Measurements from ENCODE around the gene TEX44.
"Not testable (repeated sequence)": the region's sequence is repeated elsewhere in the genome, so short reads cannot be mapped to it uniquely, and the experiment has no call there.

The TEX44 gene

DNA sequence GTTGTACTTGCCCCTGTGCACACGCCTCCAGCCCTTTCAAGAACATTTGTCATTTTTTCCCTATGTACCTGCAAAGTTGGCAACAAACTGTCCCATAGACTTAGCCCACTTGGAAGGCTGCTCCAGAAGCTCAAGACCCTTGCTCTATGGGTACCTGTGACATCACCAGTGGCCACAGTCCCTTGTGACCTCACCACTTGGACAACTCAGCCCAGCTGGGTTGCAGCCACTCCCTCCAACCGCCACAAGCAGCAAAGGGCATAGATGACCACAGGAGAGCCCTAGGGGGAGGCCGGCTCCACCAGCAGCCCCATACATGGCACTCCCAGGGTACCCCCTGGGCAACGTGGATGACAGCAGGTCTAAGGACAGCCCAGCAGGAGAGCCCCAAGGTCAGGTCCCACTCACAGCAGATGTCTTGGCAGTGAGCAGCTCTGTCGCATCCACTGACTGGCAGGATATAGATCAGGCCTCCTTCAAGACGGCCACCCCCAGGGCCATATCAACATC, at the start of gene TEX44:
TEX44 (plus strand) TSS at position 229 of the 510 bp plus-strand sequence; CDS start at position 317, 88 bp downstream.
- no peak for DNase-seq (ENCODE audit: low spot score)

DNA sequence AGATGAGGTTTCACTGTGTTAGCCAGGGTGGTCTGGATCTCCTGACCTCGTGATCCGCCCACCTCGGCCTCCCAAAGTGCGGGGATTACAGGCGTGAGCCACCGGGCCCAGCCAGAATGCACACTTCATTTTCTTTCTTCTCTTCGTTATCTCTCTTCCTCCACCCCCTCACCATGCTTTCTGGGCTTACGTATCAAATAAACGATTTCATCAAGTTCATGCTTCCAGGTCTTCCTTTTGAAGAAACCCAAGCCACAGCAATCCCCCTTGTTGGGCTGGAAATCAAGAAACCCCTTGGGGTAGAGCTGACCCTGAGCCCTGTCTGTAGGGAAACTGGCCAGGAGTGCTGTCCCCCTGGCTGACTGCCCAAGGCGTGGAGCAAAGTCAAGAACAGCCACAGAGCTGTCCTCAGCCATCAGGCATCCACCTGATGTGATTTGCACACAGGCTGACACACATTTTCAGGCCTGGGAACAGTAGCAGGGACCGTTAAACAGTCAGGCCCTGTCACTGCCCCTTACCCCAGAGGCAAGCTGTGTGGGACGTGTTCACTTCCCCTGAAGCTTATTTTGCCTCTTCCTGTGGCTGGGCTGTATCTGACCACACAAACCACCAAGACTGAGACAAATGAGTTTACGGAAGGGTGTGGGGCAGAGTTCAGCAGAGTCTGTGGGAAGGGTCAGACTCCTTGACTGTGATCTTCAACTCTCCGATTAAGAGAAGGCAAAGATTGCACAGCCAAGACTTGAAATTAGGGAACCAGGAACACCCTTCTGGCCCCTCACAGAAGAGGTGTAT, 47.4 kb upstream of the TEX44 start:
- no peak for DNase-seq (ENCODE audit: low spot score)

DNA sequence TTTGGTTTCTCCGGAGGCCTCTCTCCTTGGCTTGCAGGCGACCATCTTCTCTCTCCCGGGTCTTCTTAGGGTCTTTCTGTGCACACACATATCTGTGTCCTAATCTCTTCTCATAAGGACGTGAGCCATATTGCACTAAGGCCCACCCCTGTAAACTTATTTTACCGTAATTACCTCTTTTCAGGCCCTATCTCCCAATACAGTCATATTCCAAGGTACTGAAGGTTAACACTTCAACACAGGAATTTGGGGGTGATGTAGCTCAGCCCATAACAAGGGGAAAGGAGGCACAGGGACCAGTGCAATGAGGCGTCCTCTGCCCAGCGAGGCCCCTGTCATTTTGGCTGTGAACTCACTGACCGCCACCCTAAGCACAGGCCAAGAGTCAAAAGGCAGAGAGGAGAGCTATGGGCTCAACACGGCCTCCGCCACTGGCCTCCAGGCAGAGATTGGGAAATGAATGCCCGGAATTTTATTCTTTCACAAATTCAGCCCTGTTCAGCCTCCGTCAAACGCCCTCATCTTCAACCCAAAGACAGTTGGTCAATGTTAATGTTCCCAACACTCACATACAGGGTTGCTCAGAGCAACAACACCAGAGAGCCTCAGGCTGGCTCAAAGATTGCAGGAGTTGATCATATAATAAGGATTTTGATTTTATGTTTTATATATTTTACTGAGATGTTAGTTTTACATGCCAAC, 46.5 kb upstream of the TEX44 start:
- no peak for DNase-seq (ENCODE audit: low spot score)

DNA sequence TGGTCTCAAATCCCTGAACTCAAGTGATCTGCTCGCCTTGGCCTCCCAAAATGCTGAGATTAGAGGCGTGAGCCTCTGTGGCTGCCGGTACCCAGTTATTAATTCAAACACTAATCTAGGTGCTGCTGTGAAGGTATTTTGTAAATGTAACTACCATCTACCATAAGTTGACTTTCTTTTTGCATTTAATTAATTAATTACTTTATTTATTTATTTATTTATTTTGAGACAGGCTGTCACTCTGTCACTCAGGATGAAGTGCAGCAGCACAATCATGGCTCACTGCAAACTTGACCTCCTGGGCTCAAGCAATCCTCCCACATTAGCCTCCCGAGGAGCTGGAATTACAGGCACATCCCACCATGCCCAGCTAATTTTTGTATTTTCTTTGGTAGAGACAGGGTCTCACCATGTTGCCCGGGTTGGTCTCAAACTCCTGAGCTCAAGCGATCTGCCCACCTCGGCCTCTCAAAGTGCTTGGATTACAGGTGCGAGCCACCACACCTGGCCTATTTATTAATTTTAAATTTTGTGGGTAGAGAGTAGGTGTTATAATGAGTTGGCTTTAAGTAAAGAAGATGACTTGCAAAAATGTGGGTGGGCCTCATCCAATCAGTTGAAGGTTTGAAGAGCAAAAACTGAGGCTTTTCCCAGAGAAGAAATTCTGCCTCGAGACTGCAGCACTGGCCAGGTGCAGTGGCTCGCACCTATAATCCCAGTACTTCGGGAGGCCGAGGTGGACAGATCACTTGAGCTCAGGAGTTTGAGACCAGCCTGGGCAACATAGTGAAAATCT, 45.2 kb upstream of the TEX44 start:
- DNase-seq (ENCODE audit: low spot score): no peak

DNA sequence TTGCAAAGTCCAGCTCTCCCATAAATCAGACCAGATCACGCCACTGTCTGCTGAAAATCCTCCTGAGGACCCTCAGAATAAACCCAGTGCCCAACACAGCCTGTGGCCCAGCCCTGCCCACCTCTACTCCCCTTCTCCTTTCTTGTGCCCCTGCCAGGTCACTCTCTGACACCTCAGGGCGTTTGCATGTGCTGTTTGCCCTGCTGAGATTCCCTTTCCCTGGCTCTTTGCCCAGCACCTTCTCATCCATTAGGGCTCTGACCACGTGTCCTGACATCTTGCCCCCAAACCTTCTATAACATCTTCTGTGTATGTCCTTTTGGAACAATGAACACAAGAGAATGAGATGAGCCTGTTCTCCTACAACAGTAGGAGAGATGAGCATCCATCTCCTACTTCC, 43.9 kb upstream of the TEX44 start:
- no peak for DNase-seq (ENCODE audit: low spot score)

DNA sequence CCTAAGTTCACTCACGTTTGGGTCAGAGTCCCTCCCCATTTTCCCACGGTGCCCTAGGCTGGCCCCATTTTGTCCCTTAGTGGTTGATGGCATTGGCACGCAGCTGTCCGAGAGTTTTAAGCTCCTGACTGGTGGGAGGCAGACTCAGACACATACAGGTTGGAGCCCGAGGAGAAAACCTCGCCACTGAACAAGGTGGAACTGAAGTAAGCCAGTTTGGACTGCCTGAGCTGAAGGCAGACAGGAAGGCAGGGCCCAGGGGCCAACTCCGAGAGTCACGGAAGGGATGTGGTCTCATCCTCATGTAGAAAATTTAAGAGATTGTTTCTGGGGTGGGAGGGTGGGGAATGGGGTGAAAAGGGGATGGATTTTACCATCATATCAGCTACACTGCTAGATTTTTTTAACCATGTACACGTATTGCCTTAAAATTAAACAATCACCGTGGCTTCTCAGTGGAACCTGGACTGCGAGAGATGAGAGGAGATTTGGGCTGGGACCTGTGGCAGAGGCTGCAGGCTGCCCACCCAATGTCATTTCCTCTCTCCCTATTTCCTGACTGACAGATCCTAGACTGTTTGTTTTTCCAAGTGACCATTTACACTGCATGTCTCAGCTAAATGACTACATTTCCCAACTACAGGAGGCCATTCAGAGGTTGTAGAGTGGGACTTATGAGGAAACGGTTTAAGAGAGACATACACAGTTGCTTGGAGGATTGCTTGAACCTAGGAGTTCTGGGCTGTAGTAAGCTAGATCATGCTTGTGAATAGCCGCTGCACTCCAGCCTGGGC, 43.0 kb upstream of the TEX44 start:
- DNase-seq (ENCODE audit: low spot score): no peak

DNA sequence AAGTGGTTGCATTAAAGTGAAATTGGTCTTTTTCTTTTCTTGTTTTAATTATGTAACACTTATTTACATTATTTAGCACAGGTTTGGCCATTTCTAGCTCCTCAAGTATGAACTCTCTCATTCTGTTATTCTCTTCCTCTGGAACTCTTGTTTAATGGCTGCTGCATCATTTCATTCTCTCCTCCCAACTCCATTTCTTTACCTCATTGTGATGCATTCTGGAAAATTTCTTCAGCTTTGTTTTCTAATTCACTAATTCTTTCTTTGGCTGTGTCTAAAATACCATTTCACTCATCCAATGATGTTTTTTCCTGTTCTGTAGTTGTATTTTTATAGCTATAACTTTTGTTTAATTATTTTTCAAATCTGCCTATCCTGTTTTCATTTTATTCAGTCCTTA, 39.9 kb upstream of the TEX44 start:
- DNase-seq (ENCODE audit: low spot score): no peak

DNA sequence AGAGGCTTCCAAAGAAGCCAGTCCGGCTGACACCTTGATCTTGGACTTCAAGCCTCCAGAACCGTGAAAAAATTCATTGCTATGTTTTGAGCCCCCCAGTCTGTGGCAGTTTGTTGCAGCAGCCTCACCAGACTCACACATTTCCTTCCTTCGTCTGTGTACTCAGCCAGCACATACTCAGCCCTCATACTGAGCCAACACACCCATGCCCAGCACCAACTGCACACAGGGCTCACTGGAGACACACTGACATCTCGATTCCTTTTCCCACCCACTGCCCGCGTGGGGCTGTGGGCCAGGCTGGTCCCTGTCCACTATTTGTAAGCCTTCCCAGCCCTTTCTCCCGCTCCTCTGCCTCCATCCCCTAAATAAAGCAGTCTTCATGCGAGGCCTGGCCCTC, 38.3 kb upstream of the TEX44 start:
- no peak for DNase-seq (ENCODE audit: low spot score)

DNA sequence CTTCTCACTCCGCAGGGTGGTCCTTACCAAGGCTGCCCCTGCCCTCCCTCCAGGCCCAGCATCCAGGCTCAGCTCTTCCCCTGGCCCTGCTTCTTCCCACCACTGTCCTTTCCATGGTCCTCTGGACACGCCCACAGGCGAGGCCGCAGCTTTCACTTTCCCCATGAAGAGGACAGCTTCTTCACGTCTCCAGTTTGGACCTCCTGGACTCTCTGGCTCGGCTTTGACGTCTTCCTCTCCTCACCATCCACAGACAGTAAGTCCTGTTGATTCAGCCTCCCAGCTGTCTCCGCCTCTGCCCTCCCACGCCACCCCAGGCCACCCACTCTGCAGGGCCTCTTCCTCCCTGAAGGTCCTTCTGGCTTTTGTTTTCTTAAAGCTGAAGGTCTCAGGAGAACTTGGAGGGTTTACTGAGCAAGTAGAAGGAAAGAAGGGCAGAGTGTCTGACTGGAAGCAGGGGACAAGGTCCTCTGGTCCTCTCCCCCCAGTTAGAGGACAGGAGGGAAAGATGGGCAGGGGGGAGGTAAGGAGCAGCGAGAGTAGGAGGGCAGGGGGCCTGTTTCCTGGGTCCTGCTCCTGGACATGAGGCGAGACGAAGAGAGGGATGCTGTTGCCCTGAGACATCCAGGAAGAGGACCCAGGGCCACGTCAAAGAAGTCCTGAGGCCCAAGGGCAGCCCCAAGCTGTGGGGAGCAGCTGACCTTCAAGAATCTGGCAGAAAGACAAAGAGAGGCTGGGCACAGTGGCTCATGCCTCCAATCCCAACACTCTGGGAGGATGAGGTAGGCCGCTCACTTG, 37.7 kb upstream of the TEX44 start:
- peak; percentile 52 for DNase-seq (ENCODE audit: low spot score)

DNA sequence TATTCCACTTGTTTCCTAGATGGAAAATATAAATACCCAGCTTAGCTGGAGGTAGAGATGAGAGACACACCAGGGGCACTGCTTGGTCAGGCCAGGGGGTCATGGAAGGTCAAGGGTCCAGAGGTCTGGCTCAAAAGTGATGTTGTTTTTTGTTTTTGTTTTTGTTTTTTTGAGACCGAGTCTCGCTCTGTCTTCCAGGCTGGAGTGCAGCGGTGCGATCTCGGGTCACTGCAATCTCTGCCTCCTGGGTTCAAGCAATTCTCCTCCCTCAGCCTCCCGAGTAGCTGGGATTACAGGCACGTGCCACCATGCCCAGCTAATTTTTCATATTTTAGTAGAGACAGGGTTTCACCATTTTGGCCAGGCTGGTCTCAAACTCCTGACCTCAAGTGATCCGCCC, 36.2 kb upstream of the TEX44 start:
- DNase-seq (ENCODE audit: low spot score): not testable (repeated sequence)

DNA sequence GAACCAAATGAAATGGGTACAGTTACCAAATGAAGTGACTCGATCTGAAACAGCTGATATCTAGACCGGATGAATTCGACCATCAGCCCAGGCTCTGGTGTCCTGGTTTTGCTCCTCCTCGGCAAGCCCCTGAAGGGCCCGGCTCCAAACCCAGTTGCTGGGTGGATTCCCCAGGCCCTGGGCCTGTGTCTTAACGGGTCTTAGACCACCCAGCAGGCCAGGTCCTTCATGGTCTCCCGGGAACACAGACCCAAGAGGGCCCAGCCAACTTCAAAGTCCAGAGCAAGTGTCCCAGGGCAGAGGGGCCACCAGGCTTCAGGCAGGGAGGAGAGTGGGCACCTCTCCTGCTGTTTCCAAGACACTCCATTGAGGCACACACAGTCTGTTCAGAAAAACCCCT, 35.7 kb upstream of the TEX44 start:
- no peak for DNase-seq (ENCODE audit: low spot score)

DNA sequence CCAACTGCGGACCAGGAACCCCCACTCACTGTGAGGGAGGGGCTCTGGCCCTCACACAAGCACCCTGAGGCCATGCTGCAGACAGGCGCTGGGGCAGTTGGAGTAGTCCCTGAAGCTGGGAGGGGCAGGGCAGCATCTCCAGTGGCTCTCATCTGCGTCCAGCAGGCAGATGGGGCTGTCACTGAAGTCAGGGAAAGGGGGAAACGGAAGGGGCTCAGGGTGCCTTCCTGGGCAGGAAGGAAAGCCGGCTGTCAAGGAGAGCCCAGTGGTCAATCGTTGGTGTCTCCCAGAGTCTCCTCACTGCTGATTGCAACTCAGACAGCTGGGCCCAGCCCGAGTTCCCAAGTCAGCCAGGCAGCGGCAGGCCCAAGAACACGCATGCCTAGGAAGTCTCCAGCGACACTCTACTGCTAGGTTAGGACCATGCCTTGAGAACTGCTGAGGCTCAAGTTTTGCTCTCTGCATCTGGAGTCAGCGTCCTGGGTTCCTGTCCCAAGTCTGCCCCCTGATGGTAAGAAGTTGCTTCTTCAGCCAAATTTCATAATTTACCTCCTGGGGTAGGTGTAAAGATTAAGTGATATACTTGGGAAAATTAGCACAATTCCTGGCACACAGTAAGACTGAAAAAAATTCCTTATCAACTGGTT, 35.0 kb upstream of the TEX44 start:
- peak; percentile 88 for DNase-seq (ENCODE audit: low spot score)

DNA sequence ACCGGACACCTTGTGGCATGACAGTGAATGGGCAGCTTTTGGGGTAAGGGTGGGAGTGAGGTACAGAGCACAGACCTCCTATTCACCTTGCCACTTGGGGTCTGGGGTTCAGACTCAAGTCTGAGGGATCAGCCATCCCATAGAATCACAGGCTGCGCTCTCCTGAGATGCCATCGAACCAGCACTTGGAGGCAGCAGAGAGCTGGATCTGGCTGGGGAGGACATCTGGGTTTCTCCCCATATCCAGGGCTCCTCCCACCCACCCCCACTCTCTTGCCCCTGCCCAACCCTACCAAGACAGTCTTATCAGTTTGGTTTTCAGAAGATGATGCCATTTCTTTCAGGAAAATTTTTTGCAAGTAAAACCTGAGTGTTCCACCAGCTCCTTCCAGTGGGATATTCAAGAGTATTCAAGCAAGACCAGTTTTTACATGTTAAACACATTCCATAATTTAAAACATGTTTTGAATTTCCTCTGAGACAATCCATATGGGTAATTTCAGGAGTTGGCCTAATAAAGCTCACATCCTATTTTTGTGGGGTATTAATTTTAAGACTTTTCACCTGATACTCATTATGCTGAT, 29.2 kb upstream of the TEX44 start:
- DNase-seq (ENCODE audit: low spot score): peak; percentile 81

DNA sequence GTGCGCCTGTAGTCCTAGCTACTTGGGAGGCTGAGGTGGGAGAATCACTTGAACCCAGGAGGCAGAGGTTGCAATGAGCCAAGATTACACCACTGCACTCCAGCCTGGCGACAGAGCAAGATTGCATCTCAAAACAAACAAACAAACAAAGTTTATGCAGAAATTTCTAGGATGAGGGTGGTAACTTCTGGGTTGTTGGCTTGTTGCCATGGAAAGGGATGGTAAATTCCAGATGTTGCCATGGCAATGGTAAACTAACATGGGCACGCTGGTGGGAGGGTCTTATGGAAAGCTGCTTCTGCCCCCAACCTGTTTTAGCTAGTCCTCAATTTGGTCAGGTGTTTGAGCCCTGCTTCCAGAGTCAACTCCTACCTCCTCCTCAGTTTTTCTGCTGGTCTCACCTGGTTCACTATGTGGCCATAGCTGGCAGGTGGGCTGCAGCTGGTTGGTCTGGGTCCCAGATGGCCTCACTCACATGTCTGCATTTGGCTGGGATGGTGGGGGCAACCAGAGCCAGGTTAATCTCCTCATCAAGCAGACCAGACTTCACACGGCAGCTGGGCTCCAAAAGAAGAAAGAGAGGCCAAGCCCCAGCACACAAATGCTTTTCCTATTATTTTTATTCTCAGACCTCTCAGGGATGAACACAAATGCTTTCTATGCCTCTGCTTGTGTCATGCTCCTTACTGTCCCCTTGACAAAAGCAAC, 26.6 kb upstream of the TEX44 start:
- no peak for DNase-seq (ENCODE audit: low spot score)

DNA sequence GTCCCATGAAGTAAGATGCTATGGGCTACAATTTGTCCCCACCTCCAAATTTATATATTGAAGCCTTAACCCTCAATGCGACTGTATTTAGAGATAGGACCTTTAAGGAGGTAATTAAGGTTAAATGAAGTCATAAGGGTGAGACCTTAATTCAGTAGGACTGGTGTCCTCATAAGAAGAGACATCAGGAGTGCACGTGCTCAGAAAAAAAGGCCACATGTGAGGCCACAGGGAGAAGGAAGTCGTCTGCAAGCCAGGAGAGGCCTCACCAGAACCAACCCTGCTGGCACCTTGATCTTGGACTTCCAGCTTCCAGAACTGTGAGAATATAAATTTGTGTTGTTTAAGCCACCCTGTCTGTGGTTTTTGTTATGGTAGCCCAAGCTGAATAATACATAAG, 25.5 kb upstream of the TEX44 start:
- DNase-seq (ENCODE audit: low spot score): no peak

DNA sequence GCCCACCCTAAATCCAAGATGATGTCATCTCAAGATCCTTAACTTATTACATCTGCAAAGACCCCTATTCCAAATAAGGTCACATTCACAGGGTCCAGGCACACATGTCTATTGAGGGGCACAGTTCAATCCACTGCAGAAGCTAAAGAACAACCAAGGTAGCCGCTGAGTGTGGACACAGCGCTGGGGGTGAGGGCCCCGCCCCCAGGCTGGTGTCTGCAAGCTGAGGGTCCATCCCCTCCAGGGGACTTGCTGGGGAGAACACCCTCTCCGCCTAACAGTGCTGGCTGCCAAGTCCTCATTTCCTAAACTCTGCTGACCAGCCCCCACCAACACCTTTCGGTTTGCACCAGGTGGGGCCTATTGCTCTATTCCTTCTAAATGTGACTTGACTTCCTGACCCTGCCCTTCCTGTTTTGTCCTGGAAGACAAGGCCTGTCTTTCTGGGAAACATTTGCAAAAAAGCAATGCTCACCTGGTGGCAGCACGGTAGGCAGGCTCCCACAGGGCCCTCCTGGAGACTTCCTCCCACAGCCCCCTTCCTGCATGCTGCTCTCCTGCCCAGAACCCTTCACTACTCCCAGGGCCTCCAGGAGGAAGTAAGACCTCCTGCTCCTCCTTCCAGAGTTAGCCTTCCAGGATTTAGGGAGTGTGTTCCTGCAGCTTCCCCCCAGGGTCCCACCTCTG, 24.4 kb upstream of the TEX44 start:
- no peak for DNase-seq (ENCODE audit: low spot score)

DNA sequence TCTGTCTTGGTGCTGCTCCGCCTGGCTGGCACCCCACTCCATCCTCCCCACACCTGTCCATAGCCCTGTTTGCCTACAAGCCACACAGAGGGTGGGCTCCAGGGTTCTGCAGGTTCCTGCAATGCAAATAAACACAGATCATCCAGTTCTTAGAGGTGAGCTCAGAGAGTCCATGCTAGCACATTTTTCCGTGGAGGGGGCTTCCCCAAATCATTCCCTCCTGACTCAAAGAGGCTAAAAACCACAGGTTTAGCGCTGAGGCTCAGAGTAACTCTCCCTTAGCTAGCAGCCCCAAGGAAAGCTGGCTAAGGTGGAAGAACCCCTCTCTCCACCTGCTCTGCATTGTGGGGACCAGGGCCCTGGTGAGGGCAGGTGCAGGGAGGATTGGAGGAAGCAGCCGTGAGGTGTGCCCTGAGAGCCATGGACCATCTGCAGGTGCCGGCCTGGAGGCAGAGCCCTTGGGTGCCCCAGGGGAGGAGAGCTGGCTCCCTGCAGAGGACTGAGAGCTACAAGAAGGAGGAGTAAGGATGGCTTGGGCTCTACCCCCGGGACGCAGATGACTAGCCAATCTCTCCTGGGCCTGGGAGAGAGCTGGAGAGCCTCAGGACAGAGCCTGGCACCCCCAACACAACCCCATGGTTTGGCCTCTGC, 23.8 kb upstream of the TEX44 start:
- DNase-seq (ENCODE audit: low spot score): no peak

DNA sequence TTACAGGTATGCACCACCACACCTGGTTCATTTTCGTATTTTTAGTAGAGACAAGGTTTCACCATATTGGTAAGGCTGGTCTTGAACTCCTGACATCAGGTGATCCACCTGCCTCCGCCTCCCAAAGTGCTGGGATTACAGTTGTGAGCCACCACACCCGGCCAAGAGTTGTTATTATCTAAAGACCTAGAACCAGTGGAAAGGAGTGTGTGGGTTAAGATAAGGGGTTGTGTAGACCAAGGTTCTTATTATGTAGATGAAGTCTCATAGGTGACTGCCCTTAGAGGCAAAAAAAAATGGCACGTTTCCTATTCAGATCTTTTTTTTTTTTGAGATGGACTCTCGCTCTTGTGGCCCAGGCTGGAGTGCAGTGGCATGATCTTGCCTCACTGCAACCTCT, 21.7 kb upstream of the TEX44 start:
- not testable (repeated sequence) for DNase-seq (ENCODE audit: low spot score)
